Rectal smooth muscle tissue (tissue), 1 donor: ENCODE results near the gene CLEC16A.

ENCODE experiments used
- H3K27ac ChIP-seq: one replicate; pipeline ENCODE4 v1.7.0; 2013; ENCODE audit warnings: low read depth, low read length, inconsistent platforms
- H3K27me3 ChIP-seq: one replicate; pipeline ENCODE4 v1.7.0; 2013; ENCODE audit warnings: low read length; ENCODE audit not compliant: control insufficient read depth, insufficient read depth
- H3K36me3 ChIP-seq: one replicate; pipeline ENCODE4 v1.7.0; 2013; ENCODE audit warnings: low read length; ENCODE audit not compliant: control insufficient read depth, insufficient read depth
- H3K4me1 ChIP-seq: one replicate; pipeline ENCODE4 v1.7.0; 2013; ENCODE audit warnings: low read length; ENCODE audit not compliant: control insufficient read depth, insufficient read depth
- H3K4me3 ChIP-seq: one replicate; pipeline ENCODE4 v1.7.0; 2013; ENCODE audit warnings: low read length
- H3K9ac ChIP-seq: one replicate; pipeline ENCODE4 v1.7.0; 2013; ENCODE audit warnings: low read length

The CLEC16A gene

DNA sequence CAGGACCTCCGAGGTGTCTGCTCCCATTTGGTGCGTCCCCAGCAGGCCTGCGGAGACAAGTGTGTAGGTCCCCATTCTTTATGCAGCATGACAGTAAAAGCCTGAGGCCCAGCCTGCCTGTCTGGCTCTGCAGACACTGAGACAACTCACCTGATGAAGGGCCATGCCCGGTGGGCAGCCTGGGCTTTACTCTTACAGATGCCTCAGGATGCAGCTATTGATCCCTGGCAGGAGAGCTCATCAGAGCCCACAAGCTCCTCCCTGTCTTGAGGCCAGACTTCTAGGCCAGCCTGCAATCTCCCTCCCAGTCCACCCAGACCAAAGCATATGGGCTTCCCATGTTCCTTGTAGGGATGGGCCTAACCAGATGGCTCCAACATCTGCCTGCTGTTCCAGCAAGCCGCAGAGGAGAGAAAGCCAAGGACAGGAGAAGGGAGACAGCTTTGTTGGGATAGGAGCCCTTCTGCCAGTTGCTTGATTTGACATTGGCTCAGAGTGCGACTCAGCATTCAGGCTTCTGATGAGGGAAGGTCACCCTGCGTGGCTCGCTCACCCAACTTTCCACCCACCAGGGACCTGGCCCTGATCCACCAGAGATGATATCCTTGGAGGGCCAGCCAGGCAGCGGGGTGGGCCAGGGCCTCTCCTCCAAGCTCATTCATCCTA is 224.2 kb downstream of the CLEC16A start:
- Histone ChIP-seq H3K4me1 (peaks cover 5% of the 10 kb centered on the region), H3K4me3 (no peak overlapping the region), H3K27ac (no peak overlapping the region), H3K36me3 (peaks cover 5% of the 10 kb centered on the region), H3K9ac (no peak overlapping the region), H3K27me3 (no peaks in the 10 kb centered on the region)

DNA sequence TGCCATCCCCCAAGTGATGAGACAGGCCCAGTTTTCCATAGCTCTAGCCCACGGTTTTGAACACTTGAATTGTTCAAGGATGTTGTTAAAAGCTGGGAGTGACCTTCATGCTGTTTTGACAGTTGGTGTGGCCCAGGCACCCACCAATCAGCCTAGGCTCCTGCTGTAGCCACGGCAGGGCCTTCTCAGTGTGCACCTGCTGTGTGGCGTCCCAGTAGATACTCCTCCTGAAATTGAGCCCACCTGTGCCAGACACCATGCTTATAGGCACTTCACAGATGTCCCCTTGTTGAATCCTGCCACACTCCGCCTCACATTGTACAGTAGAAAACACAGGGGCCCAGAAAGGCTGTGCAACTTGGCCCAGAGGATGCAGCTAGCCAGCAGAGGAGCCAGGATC is 225.3 kb downstream of the CLEC16A start:
- H3K27ac ChIP-seq: no peak overlapping the region
- H3K36me3 ChIP-seq: peaks cover 5% of the 10 kb centered on the region
- H3K9ac ChIP-seq: no peak overlapping the region
- no peak overlapping the region for H3K4me3 ChIP-seq
- H3K4me1 ChIP-seq: no peaks in the 10 kb centered on the region
- no peaks in the 10 kb centered on the region for H3K27me3 ChIP-seq

DNA sequence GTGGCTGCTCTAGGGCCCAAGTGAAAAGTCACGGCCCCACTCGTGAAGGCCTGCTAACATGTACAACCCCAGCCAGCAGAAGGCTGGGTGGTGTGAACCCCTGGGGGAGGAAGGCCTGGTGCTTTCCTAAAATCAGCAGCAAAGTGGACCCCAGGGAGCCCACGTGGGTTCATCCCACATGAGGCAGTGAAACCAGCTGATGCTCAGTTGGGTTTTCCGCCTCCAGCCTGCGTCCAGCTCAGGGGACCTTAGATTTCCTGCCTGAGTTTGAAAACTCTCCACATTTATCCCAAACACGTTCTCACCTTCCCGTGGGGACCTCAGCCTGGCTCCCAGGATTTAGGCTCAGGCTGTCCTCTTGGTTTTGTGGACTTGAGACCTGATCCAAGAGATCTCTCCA is 225.8 kb downstream of the CLEC16A start:
- no peak overlapping the region for H3K4me3 ChIP-seq
- no peaks in the 10 kb centered on the region for H3K4me1 ChIP-seq
- no peaks in the 10 kb centered on the region for H3K27me3 ChIP-seq
- H3K9ac ChIP-seq: no peak overlapping the region
- H3K36me3 ChIP-seq: peaks cover 5% of the 10 kb centered on the region
- H3K27ac ChIP-seq: no peak overlapping the region

DNA sequence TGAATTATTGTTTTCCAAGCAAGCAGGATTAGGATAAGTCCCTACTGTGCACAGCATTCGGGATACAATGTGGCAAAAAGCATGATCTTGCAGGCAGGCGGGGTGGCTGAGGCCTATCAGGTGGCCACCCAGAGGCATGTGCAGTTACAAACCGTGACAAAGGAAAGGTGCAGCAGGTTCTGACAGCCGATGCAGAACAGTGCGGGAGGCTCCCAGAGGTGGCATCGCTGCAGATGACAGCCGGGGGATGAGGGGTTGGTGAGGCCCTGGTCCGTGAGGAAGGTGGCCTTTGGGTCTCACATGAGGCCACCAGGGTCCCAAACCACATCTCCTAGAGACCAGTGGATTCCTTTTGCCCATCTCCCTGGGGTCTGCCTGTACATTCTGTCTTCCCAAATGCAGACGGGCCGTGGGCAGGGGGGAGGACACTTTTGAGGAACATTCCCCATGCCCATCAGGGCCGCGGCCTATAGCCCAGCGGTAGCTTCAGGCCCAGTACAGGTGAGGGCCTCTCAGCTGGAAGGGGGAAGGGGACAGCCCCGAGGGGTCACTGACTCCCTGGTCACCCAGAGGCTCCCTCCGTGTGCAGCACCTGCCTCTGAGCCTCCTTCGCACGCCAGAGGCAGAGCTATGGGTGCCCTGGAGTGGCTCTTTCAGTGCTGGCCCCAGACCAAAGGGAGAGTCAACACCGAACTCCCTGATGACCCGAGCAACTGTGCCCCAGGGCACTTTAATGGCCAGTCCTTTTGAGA is 226.5 kb downstream of the CLEC16A start:
- H3K27me3 ChIP-seq: no peaks in the 10 kb centered on the region
- no peak overlapping the region for H3K9ac ChIP-seq
- H3K36me3 ChIP-seq: peaks cover 5% of the 10 kb centered on the region
- H3K4me3 ChIP-seq: no peak overlapping the region
- H3K27ac ChIP-seq: no peak overlapping the region
- H3K4me1 ChIP-seq: no peaks in the 10 kb centered on the region

DNA sequence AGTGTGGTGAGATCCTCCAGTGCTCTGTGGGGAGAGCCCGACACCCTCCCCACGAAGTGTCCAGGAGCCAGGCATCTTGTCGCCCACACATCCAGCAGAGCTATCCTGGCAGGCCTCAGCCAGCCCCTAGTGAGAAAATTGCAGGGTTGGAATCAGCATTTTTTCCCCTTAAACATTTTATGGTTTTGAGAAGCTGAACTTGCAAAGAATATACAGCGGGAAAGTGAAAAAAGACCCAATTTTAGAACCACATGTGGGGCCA is 227.0 kb downstream of the CLEC16A start:
- H3K9ac ChIP-seq: no peak overlapping the region
- no peaks in the 10 kb centered on the region for H3K4me1 ChIP-seq
- H3K27ac ChIP-seq: no peak overlapping the region
- H3K4me3 ChIP-seq: no peak overlapping the region
- H3K36me3 ChIP-seq: peaks cover 5% of the 10 kb centered on the region
- H3K27me3 ChIP-seq: no peaks in the 10 kb centered on the region

DNA sequence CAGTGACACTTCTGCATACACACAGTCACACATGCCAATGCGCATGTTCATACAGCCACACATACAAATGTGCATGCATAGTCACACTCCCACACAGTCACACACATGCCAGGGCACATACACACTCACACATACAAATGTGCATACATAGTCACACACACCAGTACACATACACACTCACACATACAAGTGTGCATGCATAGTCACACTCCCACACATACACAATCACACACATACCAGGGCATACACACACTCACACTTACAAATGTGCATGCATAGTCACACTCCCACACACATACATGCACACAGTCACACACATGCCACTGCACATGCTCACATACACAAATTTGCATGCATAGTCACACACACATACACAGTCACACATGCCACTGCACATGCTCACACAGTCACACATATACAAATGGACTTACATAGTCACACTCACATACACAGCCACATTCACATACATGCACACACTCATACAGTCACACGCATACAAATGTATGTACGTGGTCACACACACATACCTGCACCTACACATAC is 227.5 kb downstream of the CLEC16A start:
- Histone ChIP-seq H3K27ac (no peak overlapping the region), H3K4me3 (no peak overlapping the region), H3K4me1 (no peaks in the 10 kb centered on the region), H3K27me3 (no peaks in the 10 kb centered on the region), H3K36me3 (peaks cover 5% of the 10 kb centered on the region), H3K9ac (no peak overlapping the region)

DNA sequence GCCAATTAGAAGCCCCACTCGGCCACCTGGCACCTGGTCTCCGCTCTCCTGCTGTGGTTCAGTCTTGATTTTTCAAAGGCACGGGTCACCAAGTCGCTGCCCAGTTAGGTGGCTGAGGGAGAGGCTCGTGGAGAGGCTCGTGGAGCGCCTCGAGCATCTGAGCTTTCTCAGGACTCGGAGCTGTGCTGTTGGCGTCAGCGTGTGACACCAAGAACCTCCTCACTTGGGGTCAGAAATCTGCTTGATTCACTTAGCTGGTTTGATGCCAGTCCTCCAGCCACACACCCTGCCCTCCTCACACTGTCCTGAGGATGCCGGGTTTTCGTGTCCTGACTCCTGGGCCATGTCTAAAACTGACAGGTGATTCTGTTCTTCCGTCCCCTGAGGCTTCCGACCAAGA is 229.1 kb downstream of the CLEC16A start:
- Histone ChIP-seq H3K27me3 (no peaks in the 10 kb centered on the region), H3K4me3 (no peak overlapping the region), H3K36me3 (peaks cover 5% of the 10 kb centered on the region), H3K9ac (no peak overlapping the region), H3K27ac (no peak overlapping the region), H3K4me1 (no peaks in the 10 kb centered on the region)

DNA sequence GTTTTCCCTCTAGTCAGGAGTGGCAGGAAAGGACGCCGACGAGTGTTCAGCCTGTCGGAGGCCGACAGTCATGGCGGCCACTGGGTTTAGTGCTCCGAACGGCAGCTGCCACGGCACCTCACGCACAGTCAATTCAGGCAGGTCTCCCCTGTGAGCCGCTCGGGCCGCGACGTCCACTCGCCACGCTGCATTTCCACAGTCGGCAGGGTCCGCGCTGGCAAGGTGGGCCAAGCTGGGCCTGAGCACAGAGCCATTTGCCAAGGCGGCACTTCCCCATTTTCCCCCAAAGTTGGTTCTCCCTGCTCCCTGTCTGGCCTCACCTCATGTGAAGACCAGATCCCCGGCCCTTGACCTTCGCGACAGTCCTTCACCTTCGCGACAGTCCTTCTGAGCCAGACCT is 229.8 kb downstream of the CLEC16A start:
- no peak overlapping the region for H3K9ac ChIP-seq

DNA sequence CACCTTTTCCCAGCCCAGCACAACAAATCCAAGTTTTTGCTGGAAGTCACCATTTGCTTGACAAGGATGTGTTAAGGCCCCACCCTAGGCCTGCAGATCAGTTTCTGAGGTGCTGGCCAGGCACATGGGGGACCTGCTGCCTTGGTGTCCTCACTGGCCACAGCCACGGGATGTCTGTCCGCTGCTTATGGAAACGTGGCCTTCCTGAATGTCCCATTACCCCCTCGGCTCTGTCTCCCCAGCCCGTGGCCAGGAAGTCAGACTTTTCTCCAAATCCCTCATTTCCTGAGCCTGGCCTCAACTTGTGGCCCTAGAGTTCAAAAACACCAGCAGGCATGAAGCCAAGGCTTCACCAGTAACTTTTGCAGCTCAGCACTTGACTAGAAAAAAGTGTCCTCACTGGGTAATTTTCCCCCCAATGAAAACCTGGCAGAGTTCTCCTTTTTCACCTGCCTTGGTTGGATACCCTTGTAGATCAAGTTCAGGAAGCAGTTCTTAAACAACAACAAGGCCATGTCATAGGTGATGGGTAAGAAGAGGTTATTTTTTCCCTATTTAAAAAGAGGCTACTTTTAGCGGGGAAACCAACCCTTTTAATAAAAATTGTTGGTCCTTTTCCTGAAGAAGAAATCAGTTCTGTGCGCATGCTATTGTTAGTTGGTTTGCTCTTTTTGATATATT is 230.9 kb downstream of the CLEC16A start:
- H3K4me3 ChIP-seq: no peak overlapping the region
- H3K27me3 ChIP-seq: no peaks in the 10 kb centered on the region
- H3K4me1 ChIP-seq: no peaks in the 10 kb centered on the region
- H3K9ac ChIP-seq: no peak overlapping the region
- H3K36me3 ChIP-seq: peaks cover 5% of the 10 kb centered on the region
- H3K27ac ChIP-seq: no peak overlapping the region

More for the DNA sequence above, 229.8 kb downstream of the CLEC16A start:
- peaks cover 5% of the 10 kb centered on the region for H3K36me3 ChIP-seq
- H3K4me1 ChIP-seq: no peaks in the 10 kb centered on the region
- no peaks in the 10 kb centered on the region for H3K27me3 ChIP-seq
- no peak overlapping the region for H3K27ac ChIP-seq
- H3K4me3 ChIP-seq: no peak overlapping the region

DNA sequence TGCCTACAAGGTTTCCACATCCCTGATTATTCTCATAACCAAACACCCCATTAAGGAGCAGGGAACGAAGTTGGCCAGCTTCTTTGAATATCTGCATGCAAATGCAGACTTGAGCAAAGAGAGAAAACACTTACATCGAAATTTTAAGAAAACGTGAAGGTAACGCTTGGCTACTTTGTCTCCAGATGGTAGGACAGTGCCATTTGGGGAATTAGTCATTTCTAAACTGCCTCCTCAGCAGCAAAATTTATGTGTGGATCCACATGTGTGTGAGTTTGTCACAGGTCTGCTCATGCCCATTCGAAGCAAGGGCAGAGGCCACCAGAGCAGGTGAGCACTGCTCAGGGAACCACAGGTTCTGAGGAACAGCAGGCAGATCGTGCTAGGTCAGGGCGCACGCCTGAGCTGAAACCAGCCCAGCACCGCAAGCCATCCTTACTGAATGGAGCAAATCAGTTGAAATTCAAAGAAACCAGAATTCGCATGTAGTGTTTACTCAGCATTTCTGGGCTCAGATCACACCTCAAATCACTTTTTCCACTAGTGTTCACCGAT is 231.5 kb downstream of the CLEC16A start:
- Histone ChIP-seq H3K36me3 (peaks cover 8% of the 10 kb centered on the region), H3K4me3 (no peak overlapping the region), H3K27me3 (no peaks in the 10 kb centered on the region), H3K4me1 (no peaks in the 10 kb centered on the region), H3K27ac (no peak overlapping the region), H3K9ac (no peak overlapping the region)

DNA sequence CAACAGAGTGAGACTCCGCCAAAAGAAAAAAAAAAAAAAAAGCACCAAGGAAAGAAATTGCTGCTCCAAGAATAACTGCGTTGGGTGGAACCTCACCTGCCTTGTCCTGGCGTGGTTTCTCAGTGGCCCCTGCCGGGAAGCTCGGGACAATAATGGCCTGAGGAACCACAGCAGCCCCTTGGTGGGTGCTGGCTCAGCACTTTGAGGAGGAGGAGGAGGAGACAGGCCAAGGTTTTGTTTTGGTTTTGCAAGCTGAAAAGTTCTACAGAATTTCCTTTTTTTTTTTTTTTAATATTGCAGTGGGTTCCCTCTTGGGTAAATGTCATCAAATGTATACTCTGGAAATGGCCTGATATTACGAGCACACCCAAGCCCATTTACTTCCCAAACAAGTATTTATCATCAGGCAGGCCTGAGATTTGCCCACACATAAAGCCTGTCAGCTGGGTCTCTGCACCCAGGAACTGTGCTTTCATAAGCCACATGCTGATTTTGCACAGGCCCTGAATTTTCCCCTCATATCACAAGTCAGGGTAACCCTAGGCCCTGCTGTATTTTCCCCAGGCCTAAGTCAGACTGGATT is 233.3 kb downstream of the CLEC16A start:
- no peak overlapping the region for H3K27ac ChIP-seq
- no peak overlapping the region for H3K4me3 ChIP-seq
- H3K36me3 ChIP-seq: peaks cover 3% of the 10 kb centered on the region
- H3K27me3 ChIP-seq: no peaks in the 10 kb centered on the region
- no peak overlapping the region for H3K9ac ChIP-seq
- no peaks in the 10 kb centered on the region for H3K4me1 ChIP-seq

DNA sequence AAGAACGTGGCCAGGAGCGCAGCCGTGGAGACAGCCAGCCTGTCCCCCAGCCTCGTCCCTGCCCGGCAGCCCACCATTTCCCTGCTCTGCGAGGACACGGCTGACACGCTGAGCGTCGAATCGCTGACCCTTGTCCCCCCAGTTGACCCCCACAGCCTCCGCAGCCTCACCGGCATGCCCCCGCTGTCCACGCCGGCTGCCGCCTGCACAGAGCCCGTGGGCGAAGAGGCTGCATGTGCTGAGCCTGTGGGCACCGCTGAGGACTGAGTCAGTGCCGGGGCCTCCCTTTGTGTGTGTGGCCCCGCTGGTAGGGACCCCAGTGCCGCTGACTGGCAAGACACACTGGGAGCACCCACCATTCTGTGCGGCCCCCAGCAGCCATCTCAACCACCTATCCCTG is 234.1 kb downstream of the CLEC16A start:
- no peak overlapping the region for H3K4me3 ChIP-seq
- H3K27me3 ChIP-seq: no peaks in the 10 kb centered on the region
- no peak overlapping the region for H3K27ac ChIP-seq
- no peak overlapping the region for H3K9ac ChIP-seq
- no peaks in the 10 kb centered on the region for H3K4me1 ChIP-seq
- peaks cover 3% of the 10 kb centered on the region for H3K36me3 ChIP-seq
